ENCODE data around the gene TBC1D19. TPM values are rescaled to one million over a fixed set of nuclear protein-coding genes. Genes with fewer than 3 reads are reported as not detected.

TBC1D19 gene
- total RNA-seq, 1 experiment from 2014 or later: 12.8 TPM

DNA sequence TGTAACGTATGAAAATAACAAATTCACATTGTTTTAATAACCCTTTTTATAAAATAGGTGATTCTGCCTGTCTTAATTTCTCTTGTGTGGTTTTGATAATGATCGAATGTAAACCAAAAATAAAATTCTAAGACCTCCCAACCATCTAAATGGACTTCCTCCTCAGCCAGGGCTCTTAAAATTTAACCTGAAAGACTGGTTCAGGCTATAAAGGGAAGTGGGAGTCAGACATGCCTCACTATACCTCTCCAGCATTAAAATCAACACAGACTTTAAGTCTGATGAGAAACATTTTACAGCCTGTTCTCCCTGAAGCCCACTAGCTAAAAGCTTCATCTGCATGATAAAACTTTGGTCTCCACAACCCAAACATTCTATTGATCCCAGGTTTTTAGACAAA lies 179.2 kb downstream of the TBC1D19 start:
- ChIA-PET POLR2A (ENCODE audit: unreplicated experiment) (no interaction called here), CTCF (no interaction called here)
- Histone ChIP-seq H3K79me2 (ENCODE audit: low read depth) (no peaks in the 10 kb centered on the region), H2AFZ (no peak overlapping the region), H3K36me3 (ENCODE audit: low read depth) (no peaks in the 10 kb centered on the region), H3K4me2 (no peak overlapping the region), H3K27me3 (ENCODE audit: insufficient read depth, low read depth) (no peaks in the 10 kb centered on the region), H3K27ac (no peak overlapping the region), H3K4me1 (replicated peaks; ENCODE audit: insufficient read depth) (peaks cover 7% of the 10 kb centered on the region; the same call in 1 of the 2 replicates), H3F3A (ENCODE audit: insufficient read depth, low read depth) (no peaks in the 10 kb centered on the region), H3K9me2 (ENCODE audit: insufficient read depth) (no peaks in the 10 kb centered on the region), H4K20me1 (ENCODE audit: insufficient read depth) (no peaks in the 10 kb centered on the region), H3K9me3 (ENCODE audit: insufficient read depth, low read depth) (no peaks in the 10 kb centered on the region), H3K4me3 (no peak overlapping the region)
- no TSS peak for BruUV-seq (replicated peaks)
- no peak for DNase-seq
- intact Hi-C loops (cut with micrococcal nuclease; ENCODE audit: unreplicated experiment): no loop called here
- TF ChIP-seq EZH2 (IDR thresholded peaks at IDR 0.05; ENCODE audit: low read depth): no peak
- TF ChIP-seq, protein P1, sequence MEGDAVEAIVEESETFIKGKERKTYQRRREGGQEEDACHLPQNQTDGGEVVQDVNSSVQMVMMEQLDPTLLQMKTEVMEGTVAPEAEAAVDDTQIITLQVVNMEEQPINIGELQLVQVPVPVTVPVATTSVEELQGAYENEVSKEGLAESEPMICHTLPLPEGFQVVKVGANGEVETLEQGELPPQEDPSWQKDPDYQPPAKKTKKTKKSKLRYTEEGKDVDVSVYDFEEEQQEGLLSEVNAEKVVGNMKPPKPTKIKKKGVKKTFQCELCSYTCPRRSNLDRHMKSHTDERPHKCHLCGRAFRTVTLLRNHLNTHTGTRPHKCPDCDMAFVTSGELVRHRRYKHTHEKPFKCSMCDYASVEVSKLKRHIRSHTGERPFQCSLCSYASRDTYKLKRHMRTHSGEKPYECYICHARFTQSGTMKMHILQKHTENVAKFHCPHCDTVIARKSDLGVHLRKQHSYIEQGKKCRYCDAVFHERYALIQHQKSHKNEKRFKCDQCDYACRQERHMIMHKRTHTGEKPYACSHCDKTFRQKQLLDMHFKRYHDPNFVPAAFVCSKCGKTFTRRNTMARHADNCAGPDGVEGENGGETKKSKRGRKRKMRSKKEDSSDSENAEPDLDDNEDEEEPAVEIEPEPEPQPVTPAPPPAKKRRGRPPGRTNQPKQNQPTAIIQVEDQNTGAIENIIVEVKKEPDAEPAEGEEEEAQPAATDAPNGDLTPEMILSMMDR (conservative IDR thresholded peaks at IDR 0.05): no peak

DNA sequence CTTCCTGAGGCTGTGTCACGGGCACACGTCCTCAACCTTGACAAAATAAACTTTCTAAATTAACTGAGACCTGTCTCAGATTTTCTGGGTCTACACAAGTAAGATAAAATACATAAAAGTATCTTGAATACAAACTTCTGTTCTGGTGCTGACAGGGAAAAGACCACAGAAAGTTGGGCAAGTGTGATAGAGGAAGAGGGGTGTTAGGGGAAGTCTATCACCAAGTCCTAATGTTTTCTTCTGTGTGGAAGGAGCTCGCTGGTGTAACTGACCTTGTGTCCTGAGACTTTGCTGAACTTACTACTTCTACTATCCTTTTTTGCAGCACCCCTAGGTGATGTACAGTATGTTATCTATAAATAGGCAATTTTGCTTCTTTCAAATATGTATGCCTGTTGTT lies 179.8 kb downstream of the TBC1D19 start:
- Histone ChIP-seq H3K36me3 (ENCODE audit: low read depth) (no peaks in the 10 kb centered on the region), H2AFZ (no peak overlapping the region), H3K4me2 (no peak overlapping the region), H3F3A (ENCODE audit: insufficient read depth, low read depth) (no peaks in the 10 kb centered on the region), H3K79me2 (ENCODE audit: low read depth) (no peaks in the 10 kb centered on the region), H3K4me1 (replicated peaks; ENCODE audit: insufficient read depth) (peaks cover 7% of the 10 kb centered on the region; the same call in 1 of the 2 replicates), H3K27ac (no peak overlapping the region), H3K4me3 (no peak overlapping the region), H3K9me3 (ENCODE audit: insufficient read depth, low read depth) (no peaks in the 10 kb centered on the region), H3K27me3 (ENCODE audit: insufficient read depth, low read depth) (no peaks in the 10 kb centered on the region), H4K20me1 (ENCODE audit: insufficient read depth) (no peaks in the 10 kb centered on the region), H3K9me2 (ENCODE audit: insufficient read depth) (no peaks in the 10 kb centered on the region)
- ChIA-PET POLR2A (ENCODE audit: unreplicated experiment) (no interaction called here), CTCF (no interaction called here)
- intact Hi-C loops (cut with micrococcal nuclease; ENCODE audit: unreplicated experiment): no loop called here
- no peak for TF ChIP-seq EZH2 (IDR thresholded peaks at IDR 0.05; ENCODE audit: low read depth)
- TF ChIP-seq, protein P1 (conservative IDR thresholded peaks at IDR 0.05): no peak
- no peak for DNase-seq
- no TSS peak for BruUV-seq (replicated peaks)

DNA sequence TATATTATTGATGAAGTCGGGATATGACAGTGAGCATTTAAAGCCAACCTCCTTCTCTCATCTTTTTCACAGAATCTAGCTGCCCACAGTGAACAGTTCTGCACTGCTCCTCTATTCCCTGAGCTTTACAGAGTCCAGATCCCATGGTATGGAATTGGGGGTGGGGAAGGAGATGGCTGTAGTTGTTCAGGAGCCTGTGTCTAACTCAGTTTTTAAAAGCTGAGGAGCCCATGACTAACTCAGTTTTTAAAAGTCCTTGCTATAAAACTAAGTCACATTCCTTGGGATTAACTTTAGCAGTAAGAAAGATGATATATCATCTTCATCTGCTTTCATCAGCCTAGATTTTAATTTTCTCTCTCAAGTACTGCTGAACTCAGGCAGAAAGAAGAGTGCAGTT lies 180.3 kb downstream of the TBC1D19 start:
- BruUV-seq (replicated peaks): no TSS peak
- no peak overlapping the region for H3K4me3 ChIP-seq
- POLR2A ChIA-PET (ENCODE audit: unreplicated experiment): no interaction called here

More for the DNA sequence above, 180.3 kb downstream of the TBC1D19 start:
- TF ChIP-seq, protein P1 (conservative IDR thresholded peaks at IDR 0.05): no peak
- TF ChIP-seq EZH2 (IDR thresholded peaks at IDR 0.05; ENCODE audit: low read depth): no peak
- no peak for DNase-seq
- H3K4me1 ChIP-seq (replicated peaks; ENCODE audit: insufficient read depth): peaks cover 7% of the 10 kb centered on the region; the same call in 1 of the 2 replicates
- no peak overlapping the region for H3K27ac ChIP-seq
- H3K9me2 ChIP-seq (ENCODE audit: insufficient read depth): no peaks in the 10 kb centered on the region
- no peak overlapping the region for H3K4me2 ChIP-seq
- H3K36me3 ChIP-seq (ENCODE audit: low read depth): no peaks in the 10 kb centered on the region
- H3K9me3 ChIP-seq (ENCODE audit: insufficient read depth, low read depth): no peaks in the 10 kb centered on the region
- H3K79me2 ChIP-seq (ENCODE audit: low read depth): no peaks in the 10 kb centered on the region
- no peaks in the 10 kb centered on the region for H3F3A ChIP-seq (ENCODE audit: insufficient read depth, low read depth)
- CTCF ChIA-PET: no interaction called here
- no peaks in the 10 kb centered on the region for H4K20me1 ChIP-seq (ENCODE audit: insufficient read depth)
- no peaks in the 10 kb centered on the region for H3K27me3 ChIP-seq (ENCODE audit: insufficient read depth, low read depth)
- intact Hi-C loops (cut with micrococcal nuclease; ENCODE audit: unreplicated experiment): no loop called here
- H2AFZ ChIP-seq: no peak overlapping the region
